Brain microvascular endothelial cell (primary cell): ENCODE data around the gene RFWD3.
A peak's percentile ranks its signal among the peaks of the same experiment; 100 is the strongest.

Experiments used
- DNase-seq: peaks from one replicate; pipeline ENCODE4 v3.0.0-alpha.2; 2020
- H3K27ac ChIP-seq: fragments of 250-450 bp; sonication (Bioruptor Pico); 2 replicates; pipeline ENCODE4 v1.5.1; 2020; ENCODE audit warnings: mild to moderate bottlenecking, moderate library complexity
- H3K27me3 ChIP-seq: fragments of 250-450 bp; sonication (Bioruptor Pico); replicated peaks from 2 replicates; pipeline ENCODE4 v1.5.1; 2020; ENCODE audit warnings: mild to moderate bottlenecking
- H3K36me3 ChIP-seq: fragments of 250-450 bp; sonication (Bioruptor Pico); replicated peaks from 2 replicates; pipeline ENCODE4 v1.5.1; 2020; ENCODE audit warnings: mild to moderate bottlenecking
- H3K4me3 ChIP-seq: 2 replicates; pipeline ENCODE4 v1.5.1; 2011; ENCODE audit warnings: low read depth, mild to moderate bottlenecking, control low read depth, low read length, moderate library complexity
- in situ Hi-C: cut with HindIII; loops from 2 replicates; pipeline ENCODE4 v1.10.0; 2017; ENCODE audit warnings: low sequenced_read_pairs, low pct_ligation_motif_present
- TF ChIP-seq, protein P1 (sequence below): IDR thresholded peaks from 2 replicates; pipeline ENCODE4 v1.5.1; 2011; ENCODE audit warnings: low read depth, mild to moderate bottlenecking, moderate library complexity, low read length, control low read depth, inconsistent platforms; ENCODE audit errors: missing control alignments

Gene RFWD3, protein sequence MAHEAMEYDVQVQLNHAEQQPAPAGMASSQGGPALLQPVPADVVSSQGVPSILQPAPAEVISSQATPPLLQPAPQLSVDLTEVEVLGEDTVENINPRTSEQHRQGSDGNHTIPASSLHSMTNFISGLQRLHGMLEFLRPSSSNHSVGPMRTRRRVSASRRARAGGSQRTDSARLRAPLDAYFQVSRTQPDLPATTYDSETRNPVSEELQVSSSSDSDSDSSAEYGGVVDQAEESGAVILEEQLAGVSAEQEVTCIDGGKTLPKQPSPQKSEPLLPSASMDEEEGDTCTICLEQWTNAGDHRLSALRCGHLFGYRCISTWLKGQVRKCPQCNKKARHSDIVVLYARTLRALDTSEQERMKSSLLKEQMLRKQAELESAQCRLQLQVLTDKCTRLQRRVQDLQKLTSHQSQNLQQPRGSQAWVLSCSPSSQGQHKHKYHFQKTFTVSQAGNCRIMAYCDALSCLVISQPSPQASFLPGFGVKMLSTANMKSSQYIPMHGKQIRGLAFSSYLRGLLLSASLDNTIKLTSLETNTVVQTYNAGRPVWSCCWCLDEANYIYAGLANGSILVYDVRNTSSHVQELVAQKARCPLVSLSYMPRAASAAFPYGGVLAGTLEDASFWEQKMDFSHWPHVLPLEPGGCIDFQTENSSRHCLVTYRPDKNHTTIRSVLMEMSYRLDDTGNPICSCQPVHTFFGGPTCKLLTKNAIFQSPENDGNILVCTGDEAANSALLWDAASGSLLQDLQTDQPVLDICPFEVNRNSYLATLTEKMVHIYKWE

GRCh38 chr16:74666425-74667254 lies at the start of gene RFWD3:
RFWD3 (minus strand) TSS chr16:74666877; CDS start chr16:74661449, 5,428 bp downstream.
- Histone ChIP-seq H3K27ac (peak within 1 kb of the TSS; percentile 59), H3K27me3 (no peaks in the 10 kb centered on the region), H3K36me3 (peaks cover 14% of the 10 kb centered on the region), H3K4me3 (peak within 1 kb of the TSS; percentile 94)
- in situ Hi-C loops: no loop called here
- peak; percentile 98 for DNase-seq
- TF ChIP-seq, protein P1, sequence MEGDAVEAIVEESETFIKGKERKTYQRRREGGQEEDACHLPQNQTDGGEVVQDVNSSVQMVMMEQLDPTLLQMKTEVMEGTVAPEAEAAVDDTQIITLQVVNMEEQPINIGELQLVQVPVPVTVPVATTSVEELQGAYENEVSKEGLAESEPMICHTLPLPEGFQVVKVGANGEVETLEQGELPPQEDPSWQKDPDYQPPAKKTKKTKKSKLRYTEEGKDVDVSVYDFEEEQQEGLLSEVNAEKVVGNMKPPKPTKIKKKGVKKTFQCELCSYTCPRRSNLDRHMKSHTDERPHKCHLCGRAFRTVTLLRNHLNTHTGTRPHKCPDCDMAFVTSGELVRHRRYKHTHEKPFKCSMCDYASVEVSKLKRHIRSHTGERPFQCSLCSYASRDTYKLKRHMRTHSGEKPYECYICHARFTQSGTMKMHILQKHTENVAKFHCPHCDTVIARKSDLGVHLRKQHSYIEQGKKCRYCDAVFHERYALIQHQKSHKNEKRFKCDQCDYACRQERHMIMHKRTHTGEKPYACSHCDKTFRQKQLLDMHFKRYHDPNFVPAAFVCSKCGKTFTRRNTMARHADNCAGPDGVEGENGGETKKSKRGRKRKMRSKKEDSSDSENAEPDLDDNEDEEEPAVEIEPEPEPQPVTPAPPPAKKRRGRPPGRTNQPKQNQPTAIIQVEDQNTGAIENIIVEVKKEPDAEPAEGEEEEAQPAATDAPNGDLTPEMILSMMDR: no peak

- H3K4me3 ChIP-seq: no peak overlapping the region
- DNase-seq: no peak
- no peaks in the 10 kb centered on the region for H3K27me3 ChIP-seq
- in situ Hi-C loops: no loop called here
- TF ChIP-seq, protein P1: no peak
- H3K27ac ChIP-seq: no peak overlapping the region
- H3K36me3 ChIP-seq: no peaks in the 10 kb centered on the region
Observed at GRCh38 chr16:74716355-74716754, 49.7 kb upstream of the RFWD3 start.

DNA sequence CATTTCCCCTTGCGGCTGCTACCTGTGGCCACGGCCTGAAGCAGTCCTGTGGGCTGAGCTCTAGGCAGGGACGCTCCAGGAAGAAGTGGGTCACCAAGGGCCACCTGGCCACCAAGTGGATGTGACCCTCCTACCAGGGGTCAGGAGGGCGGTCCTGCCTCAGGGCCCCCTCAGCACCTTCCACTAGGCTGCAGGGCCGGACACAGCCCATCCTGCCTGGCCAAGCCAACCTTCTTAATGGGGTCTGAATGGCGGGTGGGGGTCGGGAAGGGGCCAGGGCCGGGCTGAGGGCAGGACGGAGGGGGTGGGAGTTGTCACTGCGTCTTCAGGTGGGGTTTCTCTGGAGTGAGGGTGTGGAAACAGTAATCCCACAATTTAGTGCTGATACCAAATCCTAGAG lies 47.2 kb upstream of the RFWD3 start:
- no peak for DNase-seq
- Histone ChIP-seq H3K4me3 (no peak overlapping the region), H3K36me3 (no peaks in the 10 kb centered on the region), H3K27me3 (no peaks in the 10 kb centered on the region), H3K27ac (no peak overlapping the region)
- in situ Hi-C loops: no loop called here
- TF ChIP-seq, protein P1: no peak

DNA sequence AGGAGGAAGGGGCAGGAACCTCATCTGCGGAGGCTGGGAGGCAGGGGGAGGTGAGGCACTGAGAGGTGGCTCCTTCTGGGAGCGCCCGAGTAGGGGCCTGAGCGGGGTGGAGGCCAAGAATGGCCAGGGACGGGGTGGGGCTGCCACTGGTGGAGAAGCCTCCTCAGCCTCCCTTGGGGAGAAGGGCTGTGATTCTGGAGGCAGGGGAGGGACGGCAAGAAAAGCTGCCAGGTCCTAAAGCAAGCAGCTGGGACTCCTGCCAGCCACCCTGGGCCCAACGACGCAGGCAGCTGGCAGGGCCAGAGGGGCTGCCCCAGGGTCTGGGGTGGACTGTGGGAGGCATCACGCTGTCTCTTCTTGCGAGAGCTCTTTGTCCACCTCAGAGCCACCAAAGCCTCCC lies 46.6 kb upstream of the RFWD3 start:
- Histone ChIP-seq H3K27me3 (no peaks in the 10 kb centered on the region), H3K27ac (no peak overlapping the region), H3K36me3 (no peaks in the 10 kb centered on the region), H3K4me3 (no peak overlapping the region)
- in situ Hi-C loops: no loop called here
- no peak for DNase-seq
- TF ChIP-seq, protein P1: no peak

DNA sequence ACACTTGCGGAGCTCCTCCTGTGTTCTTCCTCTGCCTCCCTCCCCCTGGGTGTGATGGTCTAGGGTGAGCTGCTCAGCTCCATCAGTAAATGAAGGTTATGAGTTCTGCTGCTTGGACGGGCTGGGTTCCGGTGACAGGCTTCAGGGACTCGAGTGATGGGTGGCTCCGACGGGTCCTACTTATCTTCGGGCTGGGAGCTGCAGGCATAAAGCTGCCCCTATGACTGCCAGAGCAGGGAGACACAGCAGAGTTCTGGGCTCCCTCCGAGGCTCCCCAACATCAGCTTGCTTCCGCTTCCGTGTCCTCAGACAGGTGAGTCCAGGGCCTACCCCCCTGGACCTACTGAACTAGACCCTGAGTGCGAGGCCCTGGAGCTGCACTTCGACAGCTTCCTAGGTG lies 45.3 kb upstream of the RFWD3 start:
- no peaks in the 10 kb centered on the region for H3K27me3 ChIP-seq
- TF ChIP-seq, protein P1: no peak
- H3K4me3 ChIP-seq: no peak overlapping the region
- no peak overlapping the region for H3K27ac ChIP-seq
- in situ Hi-C loops: no loop called here
- no peaks in the 10 kb centered on the region for H3K36me3 ChIP-seq
- DNase-seq: no peak
